ENCODE data around the gene SOX13.
A peak's percentile ranks its signal among the peaks of the same experiment; 100 is the strongest.

Gene SOX13

GRCh38 chr1:204065174-204065985, 7.5 kb upstream of the SOX13 start:
- DNase-seq (ENCODE audit: low spot score): no peak

- DNase-seq (ENCODE audit: low spot score): no peak
Measured at GRCh38 chr1:204065986-204066300, 7.0 kb upstream of the SOX13 start.

GRCh38 chr1:204067935-204068334, 5.0 kb upstream of the SOX13 start:
- DNase-seq (ENCODE audit: low spot score): no peak

- no peak for DNase-seq (ENCODE audit: low spot score)
Measured at GRCh38 chr1:204069887-204070286, 3.0 kb upstream of the SOX13 start.

GRCh38 chr1:204070895-204071294, 2.0 kb upstream of the SOX13 start:
- DNase-seq (ENCODE audit: low spot score): no peak

- peak; percentile 22 for DNase-seq (ENCODE audit: low spot score)
Measured at GRCh38 chr1:204073837-204074273, 940 bp downstream of the SOX13 start.

- peak; percentile 54 for DNase-seq (ENCODE audit: low spot score)
Measured at GRCh38 chr1:204074274-204075138, 1.6 kb downstream of the SOX13 start.

GRCh38 chr1:204075139-204075521, 2.2 kb downstream of the SOX13 start:
- DNase-seq (ENCODE audit: low spot score): no peak

- no peak for DNase-seq (ENCODE audit: low spot score)
Measured at GRCh38 chr1:204075890-204076846, 3.3 kb downstream of the SOX13 start.

GRCh38 chr1:204076891-204077290, 4.0 kb downstream of the SOX13 start:
- DNase-seq (ENCODE audit: low spot score): no peak

GRCh38 chr1:204077979-204078696, 5.2 kb downstream of the SOX13 start:
- DNase-seq (ENCODE audit: low spot score): no peak

- no peak for DNase-seq (ENCODE audit: low spot score)
Measured at GRCh38 chr1:204079608-204079999, 6.7 kb downstream of the SOX13 start.

- no peak for DNase-seq (ENCODE audit: low spot score)
Measured at GRCh38 chr1:204080163-204080903, 7.4 kb downstream of the SOX13 start.

GRCh38 chr1:204081164-204081790, 8.4 kb downstream of the SOX13 start:
- no peak for DNase-seq (ENCODE audit: low spot score)

- DNase-seq (ENCODE audit: low spot score): no peak
Measured at GRCh38 chr1:204081791-204082513, 9.0 kb downstream of the SOX13 start.

GRCh38 chr1:204083491-204083890, 10.6 kb downstream of the SOX13 start:
- no peak for DNase-seq (ENCODE audit: low spot score)

- no peak for DNase-seq (ENCODE audit: low spot score)
Measured at GRCh38 chr1:204084247-204084772, 11.4 kb downstream of the SOX13 start.

GRCh38 chr1:204085876-204086275, 13.0 kb downstream of the SOX13 start:
- no peak for DNase-seq (ENCODE audit: low spot score)

- DNase-seq (ENCODE audit: low spot score): no peak
Measured at GRCh38 chr1:204087181-204087892, 14.4 kb downstream of the SOX13 start.
